Uterus (tissue), 4 donors: Measurements from ENCODE around the gene ARVCF. TPM values are rescaled to one million over a fixed set of nuclear protein-coding genes. Genes with fewer than 3 reads are reported as not detected.

Experiments
- DNase-seq, 2 donors: peaks; one replicate each; pipeline ENCODE4 v3.0.0-alpha.2; 2019 to 2020
- H3K27ac ChIP-seq, 2 donors: fragments of 200-600 bp; sonication (generic); 1 replicate in 1 of 2; 2 replicates in 1 of 2; pipeline ENCODE4 v1.5.1; 2016 to 2018
- H3K27me3 ChIP-seq, 2 donors: fragments of 200-600 bp; sonication (generic); one replicate each; pipeline ENCODE4 v1.5.1; 2018 to 2019; ENCODE audit warnings: control low read depth in 1 of 2
- H3K36me3 ChIP-seq, 2 donors: fragments of 200-600 bp; sonication (generic); one replicate each; pipeline ENCODE4 v1.5.1; 2019; ENCODE audit warnings: control low read depth in 1 of 2
- H3K4me1 ChIP-seq, 2 donors: fragments of 200-600 bp; sonication (generic); one replicate each; pipeline ENCODE4 v1.5.1; 2018 to 2019; ENCODE audit warnings: control low read depth in 1 of 2
- H3K4me3 ChIP-seq, 2 donors: fragments of 200-600 bp; sonication (generic); 1 replicate in 1 of 2; 2 replicates in 1 of 2; pipeline ENCODE4 v1.5.1; 2018 to 2019; ENCODE audit warnings: mild to moderate bottlenecking in 1 of 2
- H3K9me3 ChIP-seq, 2 donors: fragments of 200-600 bp; sonication (generic); one replicate each; pipeline ENCODE4 v1.5.1; 2019; ENCODE audit warnings: control low read depth in 1 of 2
- CTCF ChIP-seq, 4 experiments: fragments of 200-600 bp in 2 of 4; fragments of 450-650 bp in 2 of 4; sonication (generic) in 2 of 4; IDR thresholded peaks; one replicate each; pipeline ENCODE4 v1.5.1; 2016 to 2019; ENCODE audit warnings: antibody characterized with exemption in 4 of 4, mild to moderate bottlenecking in 2 of 4, moderate library complexity in 1 of 4
- POLR2A ChIP-seq, 2 donors: fragments of 450-650 bp; IDR thresholded peaks; one replicate each; pipeline ENCODE4 v1.6.1; 2016; ENCODE audit warnings: antibody characterized with exemption in 2 of 2, mild to moderate bottlenecking in 1 of 2, moderate library complexity in 1 of 2
- intact Hi-C: fragments of 100-400 bp; cut with DNase I; formaldehyde crosslinking; loops from one replicate; pipeline ENCODE4 v1.15.1; 2023; ENCODE audit warnings: low total_unique reads
- total RNA-seq, 4 donors: library from RNA; depleted of rRNA in 3 of 4; stranded (reverse); fragments of >200 nt in 3 of 4; gene quantifications; one replicate each; pipeline versions ENCODE4 v1.1.0 to v1.2.4, GENCODE V29; 2014 to 2023
- donor health status: DM: yes; HTN: yes; CAD: no.

ARVCF gene
- total RNA-seq, 4 donors from 2014 or later: 1.5 to 43.4 (median 16.6) TPM

- DNase-seq: no peak
- TF ChIP-seq CTCF (IDR thresholded peaks at IDR 0.05) (no peak), POLR2A (IDR thresholded peaks at IDR 0.05) (no peak)
- Histone ChIP-seq H3K4me3 (no peak overlapping the region), H3K4me1 (peaks cover 0 to 13% of the 10 kb centered on the region in 2 donors), H3K9me3 (no peaks in the 10 kb centered on the region), H3K27me3 (no peaks in the 10 kb centered on the region), H3K27ac (no peak overlapping the region), H3K36me3 (no peaks in the 10 kb centered on the region)
- intact Hi-C loops: no loop called here
These were observed 24.8 kb downstream of the ARVCF start for GRCh38 chr22:19991645-19992451.

GRCh38 chr22:19991395-19991644 lies 25.3 kb downstream of the ARVCF start:
- peaks cover 0 to 15% of the 10 kb centered on the region in 2 donors for H3K4me1 ChIP-seq
- TF ChIP-seq CTCF (IDR thresholded peaks at IDR 0.05) (no peak), POLR2A (IDR thresholded peaks at IDR 0.05) (no peak)
- intact Hi-C loops: no loop called here
- no peaks in the 10 kb centered on the region for H3K9me3 ChIP-seq
- DNase-seq: no peak
- no peak overlapping the region for H3K27ac ChIP-seq
- H3K4me3 ChIP-seq: no peak overlapping the region
- no peaks in the 10 kb centered on the region for H3K27me3 ChIP-seq
- no peaks in the 10 kb centered on the region for H3K36me3 ChIP-seq

- no peak overlapping the region for H3K27ac ChIP-seq
- DNase-seq: no peak
- H3K27me3 ChIP-seq: no peaks in the 10 kb centered on the region
- no peaks in the 10 kb centered on the region for H3K36me3 ChIP-seq
- intact Hi-C loops: no loop called here
- no peaks in the 10 kb centered on the region for H3K9me3 ChIP-seq
- TF ChIP-seq POLR2A (IDR thresholded peaks at IDR 0.05): no peak
- no peak for TF ChIP-seq CTCF (IDR thresholded peaks at IDR 0.05)
- H3K4me3 ChIP-seq: no peak overlapping the region
- H3K4me1 ChIP-seq: peaks cover 0 to 19% of the 10 kb centered on the region in 2 donors
These were observed 25.8 kb downstream of the ARVCF start for GRCh38 chr22:19990609-19991394.

- no peaks in the 10 kb centered on the region for H3K27me3 ChIP-seq
- no peaks in the 10 kb centered on the region for H3K36me3 ChIP-seq
- TF ChIP-seq POLR2A (IDR thresholded peaks at IDR 0.05): no peak
- no peak for TF ChIP-seq CTCF (IDR thresholded peaks at IDR 0.05)
- no peak overlapping the region for H3K4me3 ChIP-seq
- intact Hi-C loops: no loop called here
- no peak for DNase-seq
- peaks cover 0 to 17% of the 10 kb centered on the region in 2 donors for H3K4me1 ChIP-seq
- no peaks in the 10 kb centered on the region for H3K9me3 ChIP-seq
- no peak overlapping the region for H3K27ac ChIP-seq
These were observed 26.4 kb downstream of the ARVCF start for GRCh38 chr22:19990188-19990587.

- Histone ChIP-seq H3K36me3 (no peaks in the 10 kb centered on the region), H3K27me3 (no peaks in the 10 kb centered on the region), H3K4me1 (peaks cover 0 to 17% of the 10 kb centered on the region in 2 donors), H3K4me3 (no peak overlapping the region), H3K9me3 (no peaks in the 10 kb centered on the region), H3K27ac (no peak overlapping the region)
- no peak for TF ChIP-seq POLR2A (IDR thresholded peaks at IDR 0.05)
- TF ChIP-seq CTCF (IDR thresholded peaks at IDR 0.05): no peak
- intact Hi-C loops: no loop called here
- DNase-seq: no peak
These were observed 26.9 kb downstream of the ARVCF start for GRCh38 chr22:19989725-19990067.
